HL-60 (cell line): ENCODE data around the gene RTP2.
A peak's percentile ranks its signal among the peaks of the same experiment; 100 is the strongest.

Experiments
- DNase-seq, 2 experiments: peaks; one replicate each; pipeline ENCODE4 v3.0.0-alpha.2; 2010 to 2020; ENCODE audit warnings: low read depth in 1 of 2, low spot score in 1 of 2
- H3K27ac ChIP-seq: fragments of 250-450 bp; sonication (Bioruptor Pico); replicated peaks from 2 replicates; pipeline ENCODE4 v1.5.1; 2020; ENCODE audit warnings: mild to moderate bottlenecking, moderate library complexity
- H3K27me3 ChIP-seq: fragments of 250-450 bp; sonication (Bioruptor Pico); 2 replicates; pipeline ENCODE4 v1.5.1; 2021; ENCODE audit warnings: mild to moderate bottlenecking, moderate library complexity; ENCODE audit not compliant: insufficient read depth, poor library complexity, severe bottlenecking
- H3K4me3 ChIP-seq: replicated peaks from 2 replicates; pipeline ENCODE4 v1.5.1; 2011; ENCODE audit warnings: mild to moderate bottlenecking, control low read depth, low read length; ENCODE audit not compliant: insufficient read depth
- GABPA ChIP-seq: IDR thresholded peaks from 2 replicates; pipeline ENCODE4 v1.6.1; 2012; ENCODE audit warnings: low read depth
- POLR2AphosphoS5 ChIP-seq: IDR thresholded peaks from 2 replicates; pipeline ENCODE4 v1.6.1; 2012; ENCODE audit warnings: low read depth
- SPI1 ChIP-seq: IDR thresholded peaks from 2 replicates; pipeline ENCODE4 v1.6.1; 2012; ENCODE audit warnings: low read depth, mild to moderate bottlenecking, borderline replicate concordance
- TF ChIP-seq, protein P1 (sequence below): IDR thresholded peaks from 2 replicates; pipeline ENCODE4 v1.6.1; 2012; ENCODE audit warnings: low read depth; ENCODE audit not compliant: insufficient replicate concordance
- TF ChIP-seq, protein P2 (sequence below): IDR thresholded peaks from one replicate; pipeline ENCODE4 v1.5.1; 2011; ENCODE audit warnings: low read length, control low read depth, inconsistent platforms; ENCODE audit not compliant: insufficient read depth

RTP2 gene

DNA sequence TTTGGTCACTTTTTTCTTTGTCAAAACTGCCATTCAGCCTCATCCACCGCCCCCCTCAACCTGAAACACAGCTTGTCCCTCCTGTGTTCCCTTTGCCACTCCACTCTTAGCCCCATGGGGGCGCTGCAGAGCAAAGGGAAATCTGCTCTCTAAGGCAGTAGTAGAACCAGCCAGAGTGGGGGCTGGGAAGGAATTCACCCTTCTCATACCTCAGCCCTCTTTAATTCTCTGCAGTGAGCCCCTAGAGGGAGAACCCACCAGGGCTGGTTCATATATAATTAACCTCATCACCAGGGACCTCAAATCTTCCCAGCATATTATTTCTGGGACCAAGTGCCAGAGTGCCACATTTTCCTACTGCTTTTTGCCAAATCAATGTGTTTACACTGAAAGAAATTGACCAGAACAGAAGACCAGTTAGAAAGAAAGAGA lies 45.7 kb upstream of the RTP2 start:
- TF ChIP-seq, protein P1, sequence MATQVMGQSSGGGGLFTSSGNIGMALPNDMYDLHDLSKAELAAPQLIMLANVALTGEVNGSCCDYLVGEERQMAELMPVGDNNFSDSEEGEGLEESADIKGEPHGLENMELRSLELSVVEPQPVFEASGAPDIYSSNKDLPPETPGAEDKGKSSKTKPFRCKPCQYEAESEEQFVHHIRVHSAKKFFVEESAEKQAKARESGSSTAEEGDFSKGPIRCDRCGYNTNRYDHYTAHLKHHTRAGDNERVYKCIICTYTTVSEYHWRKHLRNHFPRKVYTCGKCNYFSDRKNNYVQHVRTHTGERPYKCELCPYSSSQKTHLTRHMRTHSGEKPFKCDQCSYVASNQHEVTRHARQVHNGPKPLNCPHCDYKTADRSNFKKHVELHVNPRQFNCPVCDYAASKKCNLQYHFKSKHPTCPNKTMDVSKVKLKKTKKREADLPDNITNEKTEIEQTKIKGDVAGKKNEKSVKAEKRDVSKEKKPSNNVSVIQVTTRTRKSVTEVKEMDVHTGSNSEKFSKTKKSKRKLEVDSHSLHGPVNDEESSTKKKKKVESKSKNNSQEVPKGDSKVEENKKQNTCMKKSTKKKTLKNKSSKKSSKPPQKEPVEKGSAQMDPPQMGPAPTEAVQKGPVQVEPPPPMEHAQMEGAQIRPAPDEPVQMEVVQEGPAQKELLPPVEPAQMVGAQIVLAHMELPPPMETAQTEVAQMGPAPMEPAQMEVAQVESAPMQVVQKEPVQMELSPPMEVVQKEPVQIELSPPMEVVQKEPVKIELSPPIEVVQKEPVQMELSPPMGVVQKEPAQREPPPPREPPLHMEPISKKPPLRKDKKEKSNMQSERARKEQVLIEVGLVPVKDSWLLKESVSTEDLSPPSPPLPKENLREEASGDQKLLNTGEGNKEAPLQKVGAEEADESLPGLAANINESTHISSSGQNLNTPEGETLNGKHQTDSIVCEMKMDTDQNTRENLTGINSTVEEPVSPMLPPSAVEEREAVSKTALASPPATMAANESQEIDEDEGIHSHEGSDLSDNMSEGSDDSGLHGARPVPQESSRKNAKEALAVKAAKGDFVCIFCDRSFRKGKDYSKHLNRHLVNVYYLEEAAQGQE = no peak
- TF ChIP-seq, protein P2, sequence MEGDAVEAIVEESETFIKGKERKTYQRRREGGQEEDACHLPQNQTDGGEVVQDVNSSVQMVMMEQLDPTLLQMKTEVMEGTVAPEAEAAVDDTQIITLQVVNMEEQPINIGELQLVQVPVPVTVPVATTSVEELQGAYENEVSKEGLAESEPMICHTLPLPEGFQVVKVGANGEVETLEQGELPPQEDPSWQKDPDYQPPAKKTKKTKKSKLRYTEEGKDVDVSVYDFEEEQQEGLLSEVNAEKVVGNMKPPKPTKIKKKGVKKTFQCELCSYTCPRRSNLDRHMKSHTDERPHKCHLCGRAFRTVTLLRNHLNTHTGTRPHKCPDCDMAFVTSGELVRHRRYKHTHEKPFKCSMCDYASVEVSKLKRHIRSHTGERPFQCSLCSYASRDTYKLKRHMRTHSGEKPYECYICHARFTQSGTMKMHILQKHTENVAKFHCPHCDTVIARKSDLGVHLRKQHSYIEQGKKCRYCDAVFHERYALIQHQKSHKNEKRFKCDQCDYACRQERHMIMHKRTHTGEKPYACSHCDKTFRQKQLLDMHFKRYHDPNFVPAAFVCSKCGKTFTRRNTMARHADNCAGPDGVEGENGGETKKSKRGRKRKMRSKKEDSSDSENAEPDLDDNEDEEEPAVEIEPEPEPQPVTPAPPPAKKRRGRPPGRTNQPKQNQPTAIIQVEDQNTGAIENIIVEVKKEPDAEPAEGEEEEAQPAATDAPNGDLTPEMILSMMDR = peak; percentile 88
- Histone ChIP-seq H3K27ac (no peak overlapping the region), H3K27me3 (no peaks in the 10 kb centered on the region), H3K4me3 (no peak overlapping the region)
- peak; percentile 55 to 89 for DNase-seq

DNA sequence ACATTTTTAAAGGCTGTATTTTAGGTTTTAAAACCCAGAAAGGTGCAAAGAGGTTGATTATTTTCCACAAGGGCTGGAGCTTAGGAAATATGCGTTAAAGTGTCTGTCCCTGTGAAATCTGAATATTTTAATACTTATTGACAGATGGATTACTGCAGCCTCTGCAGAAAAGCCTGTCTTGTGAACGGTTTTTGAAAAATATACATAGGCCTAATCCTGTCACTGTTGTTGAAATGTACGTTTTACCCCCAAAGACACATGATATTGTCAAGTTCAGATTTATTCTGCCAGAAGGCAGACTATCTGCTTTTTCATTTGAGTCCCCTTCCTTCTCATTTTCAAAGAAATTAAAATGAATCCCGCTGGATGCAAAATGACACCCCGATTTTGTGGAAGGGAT lies 45.1 kb upstream of the RTP2 start:
- Histone ChIP-seq H3K27me3 (no peaks in the 10 kb centered on the region), H3K27ac (no peak overlapping the region), H3K4me3 (no peak overlapping the region)
- no peak for DNase-seq
- TF ChIP-seq, protein P1 = no peak
- TF ChIP-seq, protein P2 = no peak
- TF ChIP-seq GABPA (no peak), SPI1 (no peak), POLR2AphosphoS5 (no peak)

DNA sequence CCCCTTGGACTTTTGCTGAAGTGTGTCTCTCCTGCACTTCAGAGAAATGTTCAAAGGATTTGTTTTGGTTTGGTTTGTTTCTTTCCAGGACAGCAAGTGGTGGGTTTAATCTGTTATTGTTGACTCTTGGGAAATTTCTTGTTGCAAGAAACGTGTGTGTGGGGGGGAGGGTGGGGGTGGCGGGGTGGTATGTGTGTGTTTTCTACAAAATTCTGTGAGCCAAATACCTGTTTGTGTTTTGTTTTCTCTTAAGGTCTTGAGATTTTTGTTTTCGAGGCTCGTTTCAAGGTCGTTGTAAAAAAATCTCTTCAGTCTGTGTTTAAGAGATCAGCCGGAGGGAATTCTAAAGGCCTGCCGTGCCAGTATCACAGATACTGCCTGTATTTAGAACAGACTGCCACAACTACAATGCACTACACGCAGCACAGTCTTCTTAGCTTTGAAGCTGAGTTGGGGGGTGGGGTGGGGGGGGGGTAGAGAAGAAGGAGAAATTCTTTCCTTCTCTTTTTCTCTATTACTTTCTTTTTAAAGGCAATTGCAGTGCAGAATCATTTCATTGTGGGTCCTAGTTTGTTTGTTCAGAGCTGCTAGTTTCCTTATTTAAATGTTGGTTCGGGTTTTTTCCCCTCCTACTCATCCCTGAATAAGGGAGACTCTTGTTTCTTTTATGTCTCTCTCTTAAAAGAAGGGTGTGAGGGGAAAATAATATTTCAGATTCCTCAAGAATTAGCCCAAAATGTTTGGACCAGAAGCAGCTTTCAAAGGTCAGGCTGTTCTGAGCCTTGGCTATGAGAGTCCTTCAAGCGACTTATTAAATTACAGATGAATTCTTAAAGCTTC lies 44.3 kb upstream of the RTP2 start:
- Histone ChIP-seq H3K27ac (no peak overlapping the region), H3K27me3 (no peaks in the 10 kb centered on the region), H3K4me3 (no peak overlapping the region)
- TF ChIP-seq POLR2AphosphoS5 (no peak), SPI1 (no peak), GABPA (no peak)
- TF ChIP-seq, protein P2 = no peak
- TF ChIP-seq, protein P1 = no peak
- DNase-seq = no peak
